ENCODE measurements around the gene WFDC8.

DNA sequence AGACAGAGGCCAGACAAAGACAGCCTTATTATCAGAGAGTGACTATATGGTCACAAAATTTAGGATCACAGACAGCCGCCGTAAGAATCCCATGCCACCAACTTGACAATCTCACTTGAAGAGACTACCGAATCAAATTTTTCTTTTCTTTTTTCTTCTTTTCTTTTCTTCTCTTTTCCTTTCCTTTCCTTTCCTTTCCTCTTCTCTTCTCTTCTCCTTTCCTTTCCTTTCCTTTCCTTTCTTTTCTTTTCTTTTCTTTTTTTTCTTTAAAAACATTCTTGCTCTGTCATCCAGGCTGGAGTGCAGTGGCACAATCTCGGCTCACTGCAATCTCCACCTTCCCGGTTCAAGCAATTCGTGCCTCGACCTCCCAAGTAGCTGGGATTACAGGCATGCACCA lies 30.7 kb downstream of the WFDC8 start:
- TF ChIP-seq POLR2AphosphoS5 (IDR thresholded peaks at IDR 0.05) (no peak), CTCF (IDR thresholded peaks at IDR 0.05 in 8 of 11, conservative IDR thresholded peaks at IDR 0.05 in 3 of 11) (no peak)

Measured in spleen (tissue), 7 donors.